HG03558 (cell line): Measurements from ENCODE around the gene SC5D.

Experiments
- ATAC-seq: cut with Tn5 transposase; IDR thresholded peaks from one replicate; pipeline ENCODE4 v1.9.1; 2021; ENCODE audit warnings: moderate number of reproducible peaks; ENCODE audit not compliant: unreplicated experiment; ENCODE audit errors: extremely low read depth

SC5D gene

GRCh38 chr11:121351083-121351630 is 58.6 kb downstream of the SC5D start:
- no peak for ATAC-seq

- ATAC-seq, result no peak
Measured at GRCh38 chr11:121352251-121352891, 59.8 kb downstream of the SC5D start.

GRCh38 chr11:121354192-121354591 is 61.6 kb downstream of the SC5D start:
- ATAC-seq, result no peak

GRCh38 chr11:121356357-121356756 is 63.8 kb downstream of the SC5D start:
- ATAC-seq, result no peak
